LNCaP clone FGC (cell line): Measurements from ENCODE around the gene TSPAN14.

Experiments used
- DNase-seq: peaks from one replicate; pipeline ENCODE4 v3.0.0-alpha.2; 2011; ENCODE audit warnings: low read depth
- H3K4me3 ChIP-seq: 2 replicates; pipeline ENCODE4 v1.5.1; 2011; ENCODE audit warnings: mild to moderate bottlenecking, low read depth, low read length, control low read depth
- CTCF ChIP-seq: IDR thresholded peaks from 2 replicates; pipeline ENCODE4 v1.5.1; 2012; ENCODE audit warnings: mild to moderate bottlenecking; ENCODE audit not compliant: control insufficient read depth, insufficient read depth; ENCODE audit errors: extremely low read depth

Gene TSPAN14

DNA sequence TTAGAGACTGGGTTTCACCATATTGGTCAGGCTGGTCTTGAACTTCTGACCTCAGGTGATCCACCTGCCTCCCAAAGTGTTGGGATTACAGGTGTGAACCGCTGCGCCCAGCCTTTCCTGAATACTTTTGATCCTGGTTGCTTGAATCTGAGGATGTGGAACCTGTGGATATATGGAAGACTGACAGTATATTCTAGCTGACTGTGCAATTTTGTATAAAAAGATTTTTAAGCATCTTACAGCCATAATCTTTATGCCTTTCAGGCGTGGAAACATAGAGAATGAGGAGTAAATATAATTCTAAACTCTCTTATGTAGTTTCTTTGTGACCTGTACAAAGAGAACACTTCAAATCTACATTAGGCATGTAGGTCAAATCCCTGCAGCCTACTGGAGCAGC lies 16.2 kb downstream of the TSPAN14 start:
- no peak for TF ChIP-seq CTCF
- H3K4me3 ChIP-seq = no peak overlapping the region
- DNase-seq = no peak

GRCh38 chr10:80471001-80471400 lies 16.9 kb downstream of the TSPAN14 start:
- DNase-seq = no peak
- no peak overlapping the region for H3K4me3 ChIP-seq
- no peak for TF ChIP-seq CTCF

GRCh38 chr10:80471715-80472233 lies 17.7 kb downstream of the TSPAN14 start:
- H3K4me3 ChIP-seq = no peak overlapping the region
- TF ChIP-seq CTCF = no peak
- DNase-seq = no peak

DNA sequence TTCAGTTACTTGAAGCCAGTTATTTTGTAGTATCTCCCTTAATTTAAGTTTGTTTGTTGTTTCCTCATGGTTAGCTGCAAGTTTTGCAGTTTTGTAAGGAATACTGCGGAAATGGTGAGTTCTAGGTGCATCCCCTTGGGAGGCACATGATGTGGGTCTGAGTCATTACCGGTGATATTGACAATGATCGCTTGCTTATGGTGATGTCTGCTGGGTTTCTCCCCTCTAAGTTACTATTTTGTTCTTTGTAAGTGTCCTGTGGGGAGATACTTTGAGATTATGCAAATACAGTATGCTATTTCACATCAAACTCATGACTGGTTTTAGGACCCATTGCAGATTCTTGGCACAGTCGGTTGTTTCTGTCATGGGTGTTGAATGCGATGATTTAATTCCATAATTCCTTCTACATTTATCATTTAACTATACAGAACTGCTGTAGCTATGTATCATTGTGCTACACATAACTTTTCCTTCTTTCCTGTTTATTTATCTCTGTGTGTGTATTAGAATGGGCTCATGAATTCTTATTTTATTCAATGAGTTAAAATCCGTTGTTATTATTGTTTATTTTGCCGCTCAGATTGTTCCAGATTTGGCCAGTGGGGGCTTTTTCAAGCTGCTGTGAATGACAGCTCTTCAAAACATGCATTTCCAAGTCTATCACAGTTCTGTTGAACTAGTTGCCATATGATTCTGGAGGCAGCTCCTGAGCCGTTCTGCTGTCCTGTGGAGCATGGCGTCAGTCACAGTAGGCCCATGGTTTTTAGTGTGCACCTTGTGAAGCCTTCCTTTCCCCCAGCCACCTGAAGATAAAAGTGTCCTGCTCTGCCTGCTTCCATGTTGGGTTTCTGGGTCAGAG lies 18.4 kb downstream of the TSPAN14 start:
- H3K4me3 ChIP-seq = no peak overlapping the region
- no peak for TF ChIP-seq CTCF
- DNase-seq = no peak

DNA sequence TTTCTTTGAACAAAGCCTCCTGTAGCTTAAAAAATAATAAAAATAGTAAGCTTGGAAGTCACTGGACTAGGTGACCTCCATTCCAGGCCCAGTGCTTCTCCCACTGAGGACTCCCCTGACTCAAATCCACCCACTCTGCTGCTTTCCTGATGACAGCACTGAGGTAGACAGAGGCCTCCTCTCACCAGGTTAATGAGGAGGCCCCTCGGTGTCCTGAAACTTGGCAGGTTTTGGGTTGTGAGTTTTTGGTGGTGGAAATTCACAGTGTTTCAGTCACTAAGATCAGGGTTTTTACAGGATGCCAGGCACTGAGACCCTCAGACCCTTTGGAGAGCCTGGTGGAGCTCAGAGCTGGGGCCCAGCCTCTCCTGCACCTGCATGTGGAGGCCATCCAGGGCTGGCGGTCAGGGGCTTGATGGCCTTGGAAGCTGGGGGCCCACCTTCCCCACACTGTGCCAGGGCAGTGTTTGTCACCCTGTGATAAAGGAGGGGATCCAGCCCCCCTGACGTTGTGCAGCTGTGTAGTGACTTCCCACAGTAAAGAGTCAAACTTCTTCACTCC lies 19.1 kb downstream of the TSPAN14 start:
- H3K4me3 ChIP-seq = no peak overlapping the region
- DNase-seq = no peak
- no peak for TF ChIP-seq CTCF

- no peak for TF ChIP-seq CTCF
- DNase-seq = no peak
- H3K4me3 ChIP-seq = no peak overlapping the region
Measured at GRCh38 chr10:80473692-80474596, 19.8 kb downstream of the TSPAN14 start.
